Lung (tissue), 12 donors: Measurements from ENCODE around the gene CIRBP. TPM values are rescaled to one million over a fixed set of nuclear protein-coding genes. Genes with fewer than 3 reads are reported as not detected.
A peak's percentile ranks its signal among the peaks of the same experiment; 100 is the strongest.

ENCODE experiments used
- ATAC-seq: fragments of 200-7000 bp; cut with Tn5 transposase; one replicate; pipeline ENCODE4 v1.9.1; 2020; ENCODE audit warnings: moderate number of reproducible peaks; ENCODE audit not compliant: insufficient read depth, low FRiP score
- DNase-seq, 3 donors: peaks; one replicate each; pipeline ENCODE4 v3.0.0-alpha.2; 2013 to 2017
- H3K27ac ChIP-seq, 2 donors: one replicate each; pipeline ENCODE4 v1.5.1; 2013; ENCODE audit warnings: mild to moderate bottlenecking in 2 of 2, moderate library complexity in 2 of 2, control low read depth in 1 of 2, inconsistent platforms in 1 of 2, low read depth in 1 of 2, low read length in 1 of 2
- H3K27me3 ChIP-seq, 3 donors: one replicate each; pipeline ENCODE4 v1.5.1; 2013; ENCODE audit warnings: low read length in 2 of 3; ENCODE audit not compliant: control insufficient read depth in 3 of 3, insufficient read depth in 3 of 3
- H3K36me3 ChIP-seq, 4 donors: one replicate each; pipeline ENCODE4 v1.5.1; 2013; ENCODE audit warnings: low read length in 4 of 4, mild to moderate bottlenecking in 1 of 4, moderate library complexity in 1 of 4; ENCODE audit not compliant: control insufficient read depth in 4 of 4, insufficient read depth in 4 of 4
- H3K4me1 ChIP-seq, 5 donors: one replicate each; pipeline ENCODE4 v1.5.1; 2013; ENCODE audit warnings: low read length in 5 of 5, mild to moderate bottlenecking in 2 of 5, moderate library complexity in 1 of 5; ENCODE audit not compliant: control insufficient read depth in 5 of 5, insufficient read depth in 5 of 5
- H3K4me3 ChIP-seq: one replicate; pipeline ENCODE4 v1.5.1; 2013; ENCODE audit warnings: mild to moderate bottlenecking, control low read depth, moderate library complexity
- H3K9ac ChIP-seq, 2 donors: one replicate each; pipeline ENCODE4 v1.5.1; 2013; ENCODE audit warnings: low read length in 2 of 2, control low read depth in 1 of 2; ENCODE audit not compliant: insufficient read depth in 1 of 2
- H3K9me3 ChIP-seq, 4 donors: one replicate each; pipeline ENCODE4 v1.5.1; 2013; ENCODE audit warnings: low read length in 3 of 4, mild to moderate bottlenecking in 1 of 4, moderate library complexity in 1 of 4; ENCODE audit not compliant: control insufficient read depth in 4 of 4, insufficient read depth in 3 of 4
- CTCF ChIP-seq: IDR thresholded peaks from 2 replicates; pipeline ENCODE4 v1.5.1; 2012; ENCODE audit warnings: mild to moderate bottlenecking; ENCODE audit errors: control extremely low read depth, extremely low read depth
- WGBS, 2 donors: extraction: QIAGEN DNeasy Blood & Tissue Kit; methylation state at CpG; one replicate each; pipeline ENCODE4 v1.1.7; 2013; 5-methylcytosine and 5-hydroxymethylcytosine counted together
- polyA plus RNA-seq, 2 donors: library from polyadenylated mRNA; stranded (reverse); fragments of 200-250 nt; gene quantifications; one replicate each; pipeline ENCODE4 v1.2.1, GENCODE V29; 2013
- total RNA-seq, 2 donors: library from RNA; depleted of rRNA in 1 of 2; stranded (reverse); fragments of >200 nt in 1 of 2; gene quantifications; one replicate each; pipeline ENCODE4 v1.2.1, GENCODE V29; 2014 to 2021
- donor health status: control.
- donor health status: control.
- donor health status: Bipolar disorder and iron deficiency.
- donor health status: healthy.
- donor health status: DM: yes; HTN: yes; CAD: no.

The CIRBP gene
- total and polyA plus RNA-seq, 4 donors: 313 to 488 (median 439) TPM

- DNase-seq (peak in 2 of 3 donors; percentile 22 to 33), ATAC-seq (no peak)
- 10 to 17% methylated on average over 27 to 33 of the region's 33 CpGs for WGBS, 2 donors
- H3K36me3 ChIP-seq: peaks cover 7 to 24% (median 13%) of the 10 kb centered on the region in 4 donors
- H3K27me3 ChIP-seq: no peaks in the 10 kb centered on the region
- peaks cover 0 to 40% (median 26%) of the 10 kb centered on the region in 5 donors for H3K4me1 ChIP-seq
- no peaks in the 10 kb centered on the region for H3K9me3 ChIP-seq
- H3K4me3 ChIP-seq: no peak overlapping the region
- TF ChIP-seq CTCF: no peak
- H3K27ac ChIP-seq: peak overlapping the region; percentile 83 to 97
- H3K9ac ChIP-seq: no peak overlapping the region
These were observed 9.0 kb upstream of the CIRBP start for GRCh38 chr19:1259876-1260748.

- ATAC-seq (peak; percentile 83), DNase-seq (peak; percentile 96 to 98 (median 98))
- peak overlapping the region; percentile 83 to 98 for H3K27ac ChIP-seq
- H3K4me1 ChIP-seq: peaks cover 0 to 40% (median 30%) of the 10 kb centered on the region in 5 donors
- peak overlapping the region; percentile 67 to 75 for H3K9ac ChIP-seq
- H3K9me3 ChIP-seq: no peaks in the 10 kb centered on the region
- 0 to 1% methylated on average over 48 to 83 of the region's 83 CpGs for WGBS, 2 donors
- no peak for TF ChIP-seq CTCF
- H3K4me3 ChIP-seq: peak overlapping the region; percentile 39
- H3K36me3 ChIP-seq: peaks cover 3 to 15% (median 5%) of the 10 kb centered on the region in 4 donors
- no peaks in the 10 kb centered on the region for H3K27me3 ChIP-seq
These were observed 8.2 kb upstream of the CIRBP start for GRCh38 chr19:1260749-1261537.

GRCh38 chr19:1261538-1261797 lies 7.7 kb upstream of the CIRBP start:
- no peak for TF ChIP-seq CTCF
- Histone ChIP-seq H3K9ac (peak overlapping the region; percentile 67 to 75), H3K9me3 (no peaks in the 10 kb centered on the region), H3K27ac (peak overlapping the region; percentile 82 to 98), H3K36me3 (peaks cover 2 to 12% (median 4%) of the 10 kb centered on the region in 4 donors), H3K4me1 (peaks cover 0 to 45% (median 32%) of the 10 kb centered on the region in 5 donors), H3K27me3 (no peaks in the 10 kb centered on the region), H3K4me3 (peak overlapping the region; percentile 39)
- DNase-seq (peak in 1 of 3 donors; percentile 36), ATAC-seq (no peak)
- 10 to 12% methylated on average over 14 of the region's 14 CpGs for WGBS, 2 donors
